Suppressor macrophage treated with lipopolysaccharide for 4 hours (primary cell): ENCODE results near the gene SURF6.
"Not testable (repeated sequence)": the region's sequence is repeated elsewhere in the genome, so short reads cannot be mapped to it uniquely, and the experiment has no call there.

Experiments
- DNase-seq: peaks from one replicate; pipeline ENCODE4 v3.0.0-alpha.2; 2020

Gene SURF6

DNA sequence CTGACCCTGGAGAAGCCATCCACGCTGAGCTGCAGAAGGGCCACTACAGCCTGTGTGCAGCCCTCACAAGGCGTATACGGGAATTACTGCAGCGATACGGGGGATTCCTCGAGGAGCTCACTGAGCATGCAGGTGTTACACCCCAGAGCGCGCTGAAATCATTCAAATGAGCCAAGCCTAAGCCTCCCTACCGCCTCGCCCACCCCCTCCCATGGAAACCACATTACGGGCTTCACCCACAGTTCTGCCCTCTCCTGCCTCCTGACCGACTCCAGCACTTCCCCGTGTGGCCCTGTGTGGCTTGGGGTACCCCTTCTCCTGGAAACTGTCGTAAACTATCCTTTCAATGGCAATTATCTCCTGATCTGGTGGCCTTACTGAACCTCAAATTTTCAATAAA is 13.3 kb downstream of the SURF6 start:
- no peak for DNase-seq

DNA sequence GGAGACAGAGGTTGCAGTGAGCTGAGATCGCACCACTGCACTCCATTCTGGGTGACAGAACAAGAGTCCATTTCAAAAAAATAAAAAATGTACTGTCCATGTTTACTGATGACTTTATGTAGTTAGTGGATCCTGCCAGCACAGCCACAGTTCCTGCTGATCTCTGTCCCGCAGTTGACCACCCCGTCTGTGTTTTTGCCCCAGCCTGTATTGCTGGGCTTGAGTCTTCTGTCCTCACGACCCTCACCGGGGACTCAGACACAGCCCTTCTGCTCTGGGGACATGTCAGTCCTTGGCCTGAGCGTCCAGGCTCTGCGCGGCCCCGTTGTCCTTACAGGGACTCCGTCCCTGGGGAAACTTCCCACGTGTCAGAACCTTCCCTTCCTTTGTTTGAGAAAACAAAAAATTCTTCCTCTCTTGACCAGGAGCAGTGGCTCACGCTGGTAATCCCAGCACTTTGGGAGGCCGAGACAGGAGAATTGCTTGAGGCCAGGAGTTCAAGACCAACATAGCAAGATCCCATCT is 14.5 kb downstream of the SURF6 start:
- no peak for DNase-seq

DNA sequence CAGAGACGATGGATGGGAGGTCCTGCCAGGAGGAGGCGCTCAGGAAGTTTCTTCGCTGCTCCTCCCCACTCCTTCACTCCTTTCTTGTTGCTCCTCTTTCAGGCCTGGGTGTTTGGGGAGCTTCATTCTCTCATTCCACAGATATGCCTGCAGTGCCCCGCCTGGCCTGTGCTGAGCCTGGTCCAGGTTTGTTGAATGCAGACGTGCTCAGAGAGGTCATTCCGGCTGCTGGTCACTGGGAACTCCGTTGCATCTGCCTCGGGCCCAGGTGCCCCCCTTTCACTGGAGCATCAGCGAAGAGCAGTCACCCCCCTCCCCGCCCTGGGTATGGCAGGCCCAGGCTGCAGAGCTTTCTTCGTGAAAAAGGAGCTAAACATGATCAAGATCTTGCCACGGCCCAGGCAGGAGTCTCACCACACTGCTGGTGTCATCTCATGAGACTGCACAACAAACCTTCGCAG is 15.5 kb downstream of the SURF6 start:
- DNase-seq, result no peak

DNA sequence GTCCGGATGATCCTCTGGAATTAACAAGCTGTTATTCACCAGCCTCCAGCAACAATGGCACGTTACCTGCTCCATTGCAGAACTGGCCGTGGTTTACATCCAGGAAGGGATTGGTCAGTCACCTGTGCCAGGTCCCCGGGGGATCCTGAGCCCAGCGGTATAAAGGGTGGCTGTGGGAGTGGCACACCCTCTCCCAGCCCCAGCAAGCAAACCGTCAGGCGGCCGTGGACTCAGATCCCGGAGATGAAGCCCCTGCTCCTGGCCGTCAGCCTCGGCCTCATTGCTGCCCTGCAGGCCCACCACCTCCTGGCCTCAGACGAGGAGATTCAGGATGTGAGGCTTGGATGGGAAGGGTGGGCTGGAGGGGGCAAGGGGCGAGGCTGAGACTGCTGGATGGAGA is 18.4 kb downstream of the SURF6 start:
- DNase-seq, result not testable (repeated sequence)

DNA sequence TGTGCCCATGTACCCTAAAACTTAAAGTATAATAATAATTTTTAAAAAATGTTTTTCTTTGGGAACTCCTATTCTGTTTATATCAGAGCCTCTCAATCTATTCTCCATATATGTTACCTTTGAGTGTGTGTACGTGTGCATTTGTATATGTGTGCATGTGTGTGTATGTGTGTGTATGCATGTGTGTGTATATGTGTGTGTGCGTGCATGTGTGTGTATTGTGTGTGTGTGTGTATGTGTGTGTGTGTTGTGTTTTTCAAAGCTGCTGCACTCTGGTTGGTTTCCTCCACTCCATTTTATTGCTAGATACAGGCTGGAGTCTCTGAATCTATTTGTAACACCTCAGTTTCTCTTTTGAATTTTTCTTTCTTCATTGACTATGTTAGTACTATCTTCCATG is 20.0 kb downstream of the SURF6 start:
- no peak for DNase-seq

DNA sequence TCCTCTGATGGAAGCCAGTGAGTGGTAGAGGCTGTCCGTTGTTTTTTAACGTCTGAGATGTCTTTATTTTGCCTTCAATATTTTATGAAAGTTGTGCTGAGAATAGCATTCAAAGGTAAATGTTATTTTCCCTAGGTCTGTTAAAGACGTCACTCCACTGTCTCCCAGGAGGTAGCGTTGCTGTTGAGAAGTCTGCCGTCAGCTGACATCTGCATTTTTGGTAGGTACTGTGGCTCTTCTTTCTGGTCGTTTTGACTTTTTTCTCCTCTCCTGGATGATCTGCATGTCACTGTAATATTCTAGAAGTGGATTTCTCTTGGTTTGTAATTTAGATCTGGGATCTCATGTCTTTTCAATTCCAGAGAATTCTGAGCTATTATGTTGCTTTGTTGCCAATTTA is 26.4 kb downstream of the SURF6 start:
- DNase-seq, result no peak

DNA sequence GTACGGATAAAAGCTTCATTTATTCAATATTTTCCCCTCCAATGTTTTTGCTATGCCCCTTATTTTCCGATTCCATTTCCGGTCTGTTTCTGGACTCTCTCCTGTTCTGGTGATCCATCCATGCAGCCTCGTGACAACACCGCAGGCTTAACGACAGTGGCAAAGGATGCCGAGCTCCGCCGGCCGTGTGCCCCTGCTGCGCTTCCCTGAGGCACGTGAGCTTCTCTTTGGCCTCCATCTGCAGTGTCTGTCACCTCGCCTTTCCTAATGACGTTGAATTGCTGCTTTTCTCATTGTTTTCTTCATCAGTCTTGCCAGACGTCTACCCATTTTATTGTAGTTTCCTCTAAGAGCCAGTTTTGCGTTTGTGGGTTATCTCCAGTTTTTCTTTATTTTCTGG is 28.7 kb downstream of the SURF6 start:
- DNase-seq, result no peak

DNA sequence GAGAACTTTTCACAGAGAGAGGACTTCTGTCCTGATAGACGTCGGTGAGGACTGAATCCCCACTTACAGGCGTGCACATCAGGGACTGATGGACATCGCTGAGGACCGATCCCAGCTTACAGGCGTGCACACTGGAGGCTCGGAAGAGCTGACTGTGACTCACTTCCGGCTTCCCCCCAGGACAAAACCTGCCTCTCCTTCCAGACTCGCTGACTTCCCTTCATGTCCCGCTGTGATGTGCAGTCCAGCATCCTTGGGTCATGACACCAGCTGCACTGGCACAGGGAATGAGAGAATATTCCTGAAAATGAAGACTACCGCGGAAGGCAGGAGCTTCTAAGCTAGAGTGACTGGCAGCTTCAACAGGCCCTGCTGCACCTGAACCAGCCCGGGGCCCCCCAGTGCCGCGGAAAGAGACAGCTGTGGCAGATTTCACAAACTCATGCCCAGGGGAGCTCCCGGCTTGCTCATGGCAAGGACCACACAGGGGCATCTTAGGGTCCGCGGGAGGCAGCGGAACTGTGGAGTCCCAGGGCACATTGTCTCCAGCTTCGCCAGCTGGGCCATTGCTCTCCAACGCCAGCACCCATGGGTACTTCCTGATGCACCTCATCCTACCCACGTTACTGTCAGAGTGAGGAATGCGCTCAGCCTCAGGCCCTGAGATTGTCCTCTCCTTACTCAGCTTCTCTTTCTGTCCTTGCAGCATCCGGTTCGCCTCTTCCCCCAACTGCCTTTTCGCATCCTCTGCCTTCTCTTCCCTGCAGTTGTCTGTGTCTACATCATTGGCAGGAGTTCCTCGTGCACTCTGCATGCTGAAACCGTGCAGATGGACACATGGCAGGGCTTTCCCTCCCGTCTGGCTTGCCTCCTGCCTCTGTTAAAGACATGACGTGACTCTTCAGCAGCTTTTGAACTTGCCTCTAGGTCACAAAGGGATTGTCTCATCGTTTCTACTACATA is 29.5 kb downstream of the SURF6 start:
- no peak for DNase-seq

DNA sequence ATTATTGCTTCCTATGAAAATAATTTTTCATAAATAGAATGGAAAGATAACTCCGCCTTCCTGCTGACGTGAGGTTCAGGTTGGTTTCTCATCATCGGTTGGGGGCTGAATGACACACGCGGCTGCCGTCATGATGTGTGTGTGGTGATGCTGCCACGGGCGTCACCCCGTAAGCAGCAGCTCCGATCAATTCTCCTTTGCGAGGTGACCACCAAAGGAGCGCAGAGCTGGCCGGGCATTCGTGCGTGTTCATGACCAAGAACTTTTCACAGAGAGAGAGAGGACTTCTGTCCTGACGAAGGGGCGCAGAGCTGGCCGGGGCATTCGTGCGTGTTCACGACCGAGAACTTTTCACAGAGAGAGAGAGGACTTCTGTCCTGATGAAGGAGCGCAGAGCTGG is 30.3 kb downstream of the SURF6 start:
- DNase-seq, result no peak

DNA sequence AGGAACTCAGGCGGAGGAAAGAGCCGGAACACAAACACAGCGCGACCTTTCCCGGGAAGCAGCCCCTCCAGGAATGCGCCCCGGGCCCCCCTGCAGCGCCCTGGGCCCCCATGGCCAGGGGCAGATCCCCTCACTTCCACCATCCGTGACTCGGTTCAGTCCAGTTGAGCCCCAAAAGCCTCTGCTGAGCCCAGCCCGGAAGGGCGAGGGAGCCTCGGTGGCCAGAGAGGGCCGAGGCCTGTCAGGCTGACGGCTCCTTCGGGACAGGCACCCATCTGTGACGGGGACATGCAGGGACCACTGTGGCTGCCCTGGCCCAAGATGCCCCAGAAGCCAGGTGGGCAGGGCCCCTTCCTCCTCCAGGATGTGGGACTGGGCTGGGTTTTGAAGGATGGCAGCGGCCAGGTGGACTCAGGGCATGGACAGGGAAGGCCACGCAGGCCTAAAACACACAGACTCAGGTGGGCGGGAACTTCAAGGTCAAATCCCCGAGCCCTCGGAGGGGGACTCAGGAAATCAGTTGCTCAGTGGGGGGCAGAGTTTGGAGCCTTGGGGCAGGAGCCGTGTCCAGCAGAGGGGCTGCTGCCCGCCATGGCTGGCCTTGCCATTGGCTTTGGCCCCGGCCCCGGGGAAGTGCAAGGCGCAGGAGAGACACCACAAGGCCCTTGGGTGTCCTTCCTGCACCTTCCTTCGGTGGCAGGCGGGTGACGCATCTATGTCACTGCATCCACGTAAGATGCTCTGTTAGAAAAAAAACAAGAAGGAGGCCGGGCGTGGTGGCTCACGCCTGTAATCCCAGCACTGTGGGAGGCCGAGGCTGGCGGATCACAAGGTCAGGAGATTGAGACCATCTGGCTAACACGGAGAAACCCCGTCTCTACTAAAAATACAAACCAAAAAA is 31.3 kb downstream of the SURF6 start:
- no peak for DNase-seq

DNA sequence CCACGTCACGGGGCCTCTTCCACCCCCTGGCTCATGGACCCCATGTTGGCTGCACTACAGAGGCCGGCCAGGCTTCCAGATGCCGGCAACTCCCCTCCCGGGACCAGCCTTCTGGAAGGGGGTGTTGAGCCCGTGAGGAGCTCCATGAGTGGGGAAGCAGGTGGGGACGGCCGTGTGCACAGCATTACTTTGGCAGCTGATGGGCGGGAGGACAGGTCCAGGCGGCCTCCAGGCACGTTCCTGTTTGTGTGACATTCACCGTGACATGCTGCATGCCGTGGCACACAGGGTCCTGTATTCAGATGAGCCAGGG is 31.9 kb downstream of the SURF6 start:
- no peak for DNase-seq

DNA sequence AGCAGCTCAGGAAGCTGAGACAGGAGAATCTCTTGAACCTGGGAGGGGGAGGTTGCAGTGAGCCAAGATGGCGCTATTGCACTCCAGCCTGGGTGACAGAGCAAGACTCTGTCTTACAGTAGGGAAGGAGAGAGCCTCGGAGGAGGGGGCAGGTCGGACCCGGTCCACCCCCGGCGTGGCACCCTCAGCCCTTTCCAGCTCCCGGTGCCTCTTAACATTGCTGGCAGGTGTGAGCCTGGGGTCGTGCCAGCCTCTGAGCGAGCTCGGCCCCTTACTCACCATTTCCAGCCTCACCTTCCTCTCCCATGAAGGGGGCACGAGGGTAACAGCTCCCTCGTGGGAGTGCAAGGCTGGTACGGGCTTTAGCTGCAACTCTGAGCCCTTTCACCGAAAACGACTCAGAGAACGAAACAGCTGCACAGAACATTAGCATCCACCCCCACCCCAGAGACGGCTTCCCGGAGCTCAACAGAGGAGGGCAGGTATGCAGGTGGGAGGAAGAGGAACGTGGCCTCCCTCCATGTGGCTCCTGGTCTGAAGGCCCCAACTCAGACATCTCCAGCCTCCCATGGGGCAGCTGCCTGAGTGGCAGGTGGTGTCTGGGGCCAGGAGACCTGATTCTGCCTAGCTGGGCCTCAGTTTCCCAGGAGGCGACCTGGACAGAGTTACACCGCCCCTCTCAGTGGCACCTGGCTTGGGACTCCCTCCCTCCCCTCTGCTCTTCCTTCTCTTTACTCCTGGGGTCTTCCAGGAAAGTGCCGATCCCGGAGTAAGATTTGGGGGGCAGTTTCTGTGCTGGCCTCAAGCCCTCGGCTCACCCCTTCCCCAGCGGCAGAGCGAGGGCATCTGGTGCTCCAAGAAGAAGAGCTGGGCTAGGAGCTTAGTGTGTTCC is 32.5 kb downstream of the SURF6 start:
- no peak for DNase-seq

DNA sequence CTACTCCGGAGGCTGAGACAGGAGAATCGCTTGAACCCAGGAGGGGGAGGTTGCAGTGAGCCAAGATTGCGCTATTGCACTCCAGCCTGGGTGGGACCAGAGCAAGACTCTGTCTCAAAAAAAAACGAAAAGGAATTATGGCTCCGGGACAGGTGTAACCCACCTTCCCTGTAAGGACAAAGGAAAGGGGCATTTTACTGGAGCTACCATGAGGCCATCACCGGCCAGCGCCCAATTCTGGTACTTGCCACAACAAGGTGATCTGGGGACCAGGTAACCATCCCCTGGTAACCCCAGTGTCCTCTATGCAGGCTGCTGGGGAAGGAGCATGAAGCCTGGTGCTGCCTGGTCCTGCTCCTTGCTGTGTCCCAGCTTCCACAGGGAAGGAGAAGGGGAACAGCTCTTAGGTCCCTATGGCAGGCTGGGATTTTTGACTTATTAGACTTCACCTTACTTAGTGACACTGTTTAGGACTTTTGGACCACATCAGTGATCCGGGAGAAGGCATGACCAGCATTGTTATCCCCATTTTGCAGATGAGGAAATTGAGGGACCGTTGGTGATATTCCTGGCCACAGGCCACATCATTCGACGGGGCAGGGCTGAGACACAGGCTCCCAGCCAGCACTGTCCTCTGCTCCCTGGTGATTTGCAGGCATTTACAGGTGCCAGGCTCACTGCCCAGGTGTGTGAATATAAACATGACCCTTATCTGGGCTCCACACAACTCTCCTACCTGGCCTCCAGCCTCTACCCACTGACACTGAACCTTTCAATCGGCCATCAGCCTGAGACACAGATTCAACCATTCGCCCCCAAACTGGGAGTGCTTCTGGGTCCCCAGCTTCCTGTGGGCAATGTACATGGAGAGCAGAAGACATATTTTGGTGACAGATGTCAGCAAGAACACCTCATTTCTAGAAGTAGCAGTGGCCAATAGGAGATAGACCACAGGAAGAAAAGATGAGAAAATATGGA is 34.4 kb downstream of the SURF6 start:
- no peak for DNase-seq

DNA sequence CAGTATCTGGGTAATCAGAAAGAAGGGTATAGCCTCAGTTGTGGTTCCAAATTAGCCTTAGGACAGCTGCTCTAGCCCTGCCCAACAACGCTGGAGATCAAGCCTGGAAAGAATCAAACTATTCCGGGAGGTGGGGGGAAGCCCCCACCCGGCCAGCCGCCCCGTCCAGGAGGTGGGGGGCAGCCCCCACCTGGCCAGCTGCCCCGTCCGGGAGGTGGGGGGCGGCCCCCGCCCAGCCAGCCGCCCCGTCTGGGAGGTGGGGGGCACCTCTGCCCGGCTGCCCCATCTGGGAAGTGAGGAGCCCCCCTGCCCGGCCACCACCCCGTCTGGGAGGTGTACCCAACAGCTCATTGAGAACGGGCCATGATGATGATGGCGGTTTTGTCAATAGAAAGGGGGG is 36.0 kb downstream of the SURF6 start:
- DNase-seq, result not testable (repeated sequence)

DNA sequence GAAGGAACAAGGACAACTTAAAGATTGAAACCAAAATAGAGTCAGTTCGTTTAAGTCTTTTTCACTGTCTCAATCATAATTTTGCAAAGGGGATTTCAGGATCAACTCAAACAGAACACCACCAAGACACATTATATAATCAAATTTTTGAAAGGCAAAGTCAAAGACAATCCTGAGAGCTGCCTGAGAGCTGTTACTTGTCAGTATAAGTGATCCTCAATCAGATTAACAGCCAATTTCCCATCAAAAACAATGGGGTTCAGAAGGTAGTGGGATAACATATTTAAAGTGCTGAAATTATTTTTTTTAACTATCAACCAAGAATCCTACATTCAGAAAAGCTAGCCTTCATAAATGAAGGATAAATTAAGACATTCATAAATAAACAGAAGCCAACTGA is 41.7 kb downstream of the SURF6 start:
- no peak for DNase-seq

DNA sequence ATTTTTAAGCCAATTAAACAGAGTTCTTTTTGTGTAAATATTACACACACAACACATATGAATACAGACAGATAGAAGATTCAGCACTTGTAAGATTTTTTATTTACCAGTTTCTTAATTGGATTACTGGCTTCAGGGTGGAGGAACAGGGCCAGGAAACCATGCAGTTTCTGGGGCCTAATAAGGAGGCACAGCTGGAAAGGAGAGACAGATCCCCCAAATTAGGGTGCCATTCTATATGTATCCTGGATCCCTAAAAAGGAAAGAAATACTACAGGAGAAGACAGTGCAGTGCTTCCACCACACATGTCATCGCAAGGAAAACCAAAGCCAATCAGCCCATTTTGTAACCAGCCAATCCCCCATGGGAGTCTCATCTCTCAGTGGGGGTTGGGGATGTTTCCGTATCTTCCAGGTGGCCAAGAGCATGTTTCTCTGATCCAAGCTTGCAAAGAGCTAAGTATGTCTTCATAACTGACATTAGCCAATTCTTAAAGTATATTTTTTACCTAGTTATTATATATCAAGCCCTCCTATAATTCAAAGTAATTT is 45.2 kb downstream of the SURF6 start:
- DNase-seq, result no peak

DNA sequence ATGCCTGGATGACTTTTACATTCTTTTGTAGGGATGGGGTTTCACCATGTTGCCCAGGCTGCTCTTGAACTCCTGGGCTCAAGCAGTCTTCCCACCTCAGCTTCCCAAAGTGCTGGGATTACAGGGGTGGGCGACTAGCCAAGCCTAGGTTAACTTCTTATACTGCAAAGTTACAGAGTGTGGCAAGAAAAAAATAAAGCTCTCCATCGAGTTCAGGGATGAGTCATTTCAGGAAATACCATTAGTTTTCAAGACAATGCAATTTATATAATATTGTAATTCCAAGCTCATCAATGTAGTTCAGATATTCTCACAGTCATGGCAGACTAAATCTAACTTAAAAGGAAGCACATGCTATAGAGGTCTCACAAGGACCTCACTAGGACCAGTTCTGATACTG is 49.5 kb downstream of the SURF6 start:
- DNase-seq, result no peak

DNA sequence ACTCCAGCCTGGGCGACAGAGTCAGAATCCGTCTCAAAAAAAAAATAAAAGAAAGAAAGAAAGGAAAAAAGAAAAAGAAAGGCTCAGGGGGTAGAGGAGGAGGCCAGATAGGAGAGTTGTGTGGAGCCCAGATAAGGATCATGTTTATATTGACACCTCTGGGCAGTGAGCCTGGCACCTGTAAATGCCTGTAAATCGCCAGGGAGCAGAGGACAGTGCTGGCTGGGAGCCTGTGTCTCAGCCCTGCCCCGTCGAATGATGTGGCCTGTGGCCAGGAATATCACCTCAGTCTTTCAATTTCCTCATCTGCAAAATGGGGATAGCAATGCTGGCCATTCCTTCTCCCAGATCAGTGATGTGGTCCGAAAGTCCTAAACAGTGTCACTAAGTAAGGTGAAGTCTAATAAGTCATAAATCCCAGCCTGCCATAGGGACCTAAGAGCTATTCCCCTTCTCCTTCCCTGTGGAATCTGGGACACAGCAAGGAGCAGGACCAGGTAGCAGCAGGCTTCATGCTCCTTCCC is 50.7 kb downstream of the SURF6 start:
- DNase-seq, result no peak

DNA sequence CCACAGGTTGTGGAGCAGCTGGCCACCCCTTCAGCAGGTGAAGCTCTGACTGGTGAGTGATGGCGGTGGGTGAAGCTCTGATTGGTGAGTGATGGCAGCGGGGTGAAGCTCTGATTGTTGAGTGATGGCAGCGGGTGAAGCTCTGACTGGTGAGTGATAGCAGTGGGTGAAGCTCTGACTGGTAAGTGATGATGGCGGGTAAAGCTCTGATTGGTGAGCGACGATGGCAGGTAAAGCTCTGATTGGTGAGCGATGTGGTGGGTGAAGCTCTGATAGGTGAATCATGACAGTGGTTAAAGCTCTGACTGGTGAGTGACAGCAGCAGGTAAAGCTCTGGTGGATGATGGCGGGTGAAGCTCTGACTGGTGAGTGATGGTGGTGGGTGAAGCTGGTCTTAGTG is 51.6 kb downstream of the SURF6 start:
- no peak for DNase-seq

DNA sequence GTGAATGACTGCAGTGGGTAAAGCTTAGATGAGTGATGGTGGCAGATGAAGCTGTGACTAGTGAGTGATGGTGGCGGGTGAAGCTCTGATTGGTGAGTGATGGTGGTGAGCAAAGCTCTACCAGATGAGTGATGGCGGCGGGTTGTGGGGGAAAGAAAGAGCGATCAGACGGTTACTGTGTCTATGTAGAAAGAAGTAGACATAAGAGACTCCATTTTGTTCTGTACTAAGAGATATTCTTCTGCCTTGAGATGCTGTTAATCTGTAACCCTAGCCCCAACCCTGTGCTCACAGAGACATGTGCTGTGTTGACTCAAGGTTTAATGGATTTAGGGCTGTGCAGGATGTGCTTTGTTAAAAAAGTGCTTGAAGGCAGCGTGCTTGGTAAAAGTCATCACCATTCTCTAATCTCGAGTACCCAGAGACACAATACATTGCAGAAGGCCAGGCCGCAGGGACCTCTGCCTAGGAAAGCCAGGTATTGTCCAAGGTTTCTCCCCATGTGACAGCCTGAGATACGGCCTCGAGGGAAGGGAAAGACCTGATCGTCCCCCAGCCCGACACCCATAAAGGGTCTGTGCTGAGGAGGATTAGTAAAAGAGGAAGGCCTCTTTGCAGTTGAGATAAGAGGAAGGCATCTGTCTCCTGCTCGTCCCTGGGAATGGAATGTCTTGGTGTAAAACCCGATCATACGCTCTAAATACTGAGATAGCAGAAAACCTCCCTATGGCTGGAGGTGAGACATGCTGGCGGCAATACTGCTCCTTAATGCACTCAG is 52.5 kb downstream of the SURF6 start:
- not testable (repeated sequence) for DNase-seq
